Esophagus squamous epithelium (tissue), 4 donors: ENCODE data around the gene TAF6.

Experiments used
- CTCF ChIP-seq, 6 experiments: fragments of 450-650 bp in 4 of 6; fragments of 200-600 bp in 2 of 6; sonication (generic) in 2 of 6; IDR thresholded peaks; one replicate each; pipeline ENCODE4 v1.5.1; 2016 to 2019; ENCODE audit warnings: antibody characterized with exemption in 6 of 6, mild to moderate bottlenecking in 4 of 6, moderate library complexity in 4 of 6
- POLR2A ChIP-seq, 4 donors: fragments of 450-650 bp; IDR thresholded peaks; one replicate each; pipeline ENCODE4 v1.6.1; 2017; ENCODE audit warnings: antibody characterized with exemption in 4 of 4, mild to moderate bottlenecking in 4 of 4, moderate library complexity in 3 of 4

- no peak for TF ChIP-seq CTCF (IDR thresholded peaks at IDR 0.05)
- TF ChIP-seq POLR2A (IDR thresholded peaks at IDR 0.05) = no peak
Measured at GRCh38 chr7:100122568-100122967, 3.4 kb upstream of the TAF6 start.
